A549 (cell line): ENCODE results near the gene IL18BP. TPM values are rescaled to one million over a fixed set of nuclear protein-coding genes. Genes with fewer than 3 reads are reported as not detected.

Source experiments
- ATAC-seq, 2 experiments: fragments of 200-7000 bp in 1 of 2; fragments of >200 bp in 1 of 2; cut with Nextera tagmentation in 1 of 2; cut with Tn5 transposase in 1 of 2; 3 replicates each; pipeline versions ENCODE4 v1.8.0 to v1.9.1; 2018 to 2020; ENCODE audit warnings: mild to moderate bottlenecking in 1 of 2, moderate library complexity in 1 of 2
- CTCF ChIA-PET: fragments of 300-600 bp; sonication (Branson Sonifier 250); formaldehyde crosslinking; extraction: SDS; loops from one replicate; lab custom pipeline; 2021; ENCODE audit warnings: antibody characterized with exemption, inconsistent platforms; lab: Yijun Ruan, JAX
- POLR2A ChIA-PET: fragments of 350-600 bp; formaldehyde crosslinking; extraction: SDS; loops from one replicate; lab custom pipeline; 2021; ENCODE audit warnings: antibody characterized with exemption, inconsistent platforms; lab: Yijun Ruan, JAX
- DNase-seq, 2 experiments: peaks; one replicate each; pipeline versions ENCODE4 v3.0.0 to v3.0.0-alpha.2; 2011 to 2016; ENCODE audit warnings: low read depth in 1 of 2, low spot score in 1 of 2
- FAIRE-seq: peaks from 2 replicates; lab custom pipeline; 2011; peaks lifted over from hg19 to GRCh38; lab: Jason Lieb, UNC
- H3K27ac ChIP-seq, 2 experiments: fragments of >200 bp; sonication (Bioruptor Twin); formaldehyde crosslinking; 3 replicates each; pipeline ENCODE4 v1.5.1; 2016 to 2017
- H3K4me1 ChIP-seq: fragments of >200 bp; sonication (Bioruptor Twin); formaldehyde crosslinking; 3 replicates; pipeline ENCODE4 v1.6.1; 2016
- H3K4me2 ChIP-seq: fragments of >200 bp; sonication (Bioruptor Twin); formaldehyde crosslinking; 3 replicates; pipeline ENCODE4 v1.6.1; 2016
- H3K4me3 ChIP-seq: fragments of >200 bp; sonication (Bioruptor Twin); formaldehyde crosslinking; 3 replicates; pipeline ENCODE4 v1.5.1; 2016
- H3K9me3 ChIP-seq: fragments of >200 bp; sonication (Bioruptor Twin); formaldehyde crosslinking; 3 replicates; pipeline ENCODE4 v1.6.1; 2016
- CBX8 ChIP-seq: fragments of 200-600 bp; sonication (generic); IDR thresholded peaks from 2 replicates; pipeline ENCODE4 v1.6.1; 2016
- CEBPB ChIP-seq, 2 experiments: fragments of >200 bp in 1 of 2; sonication (Bioruptor Twin) in 1 of 2; formaldehyde crosslinking in 1 of 2; IDR thresholded peaks; 2 replicates each; pipeline ENCODE4 v1.6.1; 2012 to 2016
- EHF ChIP-seq: fragments of 250-450 bp; sonication (Bioruptor Pico); IDR thresholded peaks from 2 replicates; pipeline ENCODE4 v1.5.0; 2020; ENCODE audit warnings: mild to moderate bottlenecking
- EHMT2 ChIP-seq: fragments of 200-600 bp; sonication (generic); IDR thresholded peaks from 2 replicates; pipeline ENCODE4 v1.6.1; 2016; ENCODE audit warnings: antibody characterized with exemption, low read depth, mild to moderate bottlenecking, moderate library complexity
- JUN ChIP-seq, 2 experiments: fragments of >200 bp; sonication (Bioruptor Twin); formaldehyde crosslinking; IDR thresholded peaks; 2 replicates in 1 of 2; 3 replicates in 1 of 2; pipeline ENCODE4 v1.6.1; 2016 to 2017
- JUNB ChIP-seq: fragments of >200 bp; sonication (Bioruptor Twin); formaldehyde crosslinking; IDR thresholded peaks from 2 replicates; pipeline ENCODE4 v1.6.1; 2016
- MAFK ChIP-seq: fragments of 450-650 bp; IDR thresholded peaks from 2 replicates; pipeline ENCODE4 v1.6.1; 2014; ENCODE audit not compliant: partially characterized antibody
- MAZ ChIP-seq: fragments of 150-350 bp; IDR thresholded peaks from 2 replicates; pipeline ENCODE4 v1.6.1; 2014; ENCODE audit warnings: antibody characterized with exemption, low read depth, low read length, borderline replicate concordance
- MYC ChIP-seq: IDR thresholded peaks from 2 replicates; pipeline ENCODE4 v1.6.1; 2012; ENCODE audit warnings: mild to moderate bottlenecking, inconsistent platforms, low read length, improper control_type of control experiment, borderline replicate concordance
- NR3C1 ChIP-seq: fragments of >200 bp; sonication (Bioruptor Twin); formaldehyde crosslinking; IDR thresholded peaks from 3 replicates; pipeline ENCODE4 v1.6.1; 2017
- POLR2A ChIP-seq: IDR thresholded peaks from 2 replicates; pipeline ENCODE4 v1.6.1; 2012; ENCODE audit warnings: mild to moderate bottlenecking, low read length
- RAD21 ChIP-seq, 2 experiments: fragments of >200 bp in 1 of 2; sonication (Bioruptor Twin) in 1 of 2; formaldehyde crosslinking in 1 of 2; IDR thresholded peaks in 1 of 2; conservative IDR thresholded peaks in 1 of 2; 2 replicates in 1 of 2; 3 replicates in 1 of 2; pipeline ENCODE4 v1.6.1; 2012 to 2018; ENCODE audit warnings: inconsistent platforms in 1 of 2
- RARB ChIP-seq: fragments of 250-450 bp; sonication (Bioruptor Pico); IDR thresholded peaks from 2 replicates; pipeline ENCODE4 v1.8.0; 2021; ENCODE audit warnings: mild to moderate bottlenecking, moderate library complexity
- REST ChIP-seq: fragments of 200-600 bp; sonication (generic); IDR thresholded peaks from 2 replicates; pipeline ENCODE4 v1.6.1; 2016; ENCODE audit warnings: antibody characterized with exemption, mild to moderate bottlenecking, moderate library complexity
- TP53 ChIP-seq: fragments of 250-450 bp; sonication (Bioruptor Pico); IDR thresholded peaks from 2 replicates; pipeline ENCODE4 v1.5.0; 2021; ENCODE audit warnings: mild to moderate bottlenecking, moderate library complexity
- ZNF302 ChIP-seq: fragments of 250-450 bp; sonication (Bioruptor Pico); IDR thresholded peaks from 2 replicates; pipeline ENCODE4 v1.9.0; 2021; ENCODE audit warnings: inconsistent platforms, mild to moderate bottlenecking, moderate library complexity
- WGBS: methylation state at CpG from one replicate; pipeline ENCODE4 v1.1.6; 2017; ENCODE audit errors: missing lambda C conversion rate; 5-methylcytosine and 5-hydroxymethylcytosine counted together
- polyA plus RNA-seq, 4 experiments: library from polyadenylated mRNA; depleted of rRNA in 3 of 4; stranded (reverse); fragments of >200 nt; fragmentation: RNase III in 1 of 4; extraction: RNeasy Plus Mini Kit Qiagen cat#74134 plus additional on column Dnase treatment in 1 of 4; gene quantifications; 2 replicates in 3 of 4; 3 replicates in 1 of 4; pipeline ENCODE4 v1.2.3, GENCODE V29; 2011 to 2017
- TF ChIP-seq, protein P1 (sequence below): fragments of >200 bp; sonication (Bioruptor Twin); formaldehyde crosslinking; IDR thresholded peaks from 3 replicates; pipeline ENCODE4 v1.6.1; 2016
- TF ChIP-seq, protein P2 (sequence below): fragments of 250-450 bp; sonication (Bioruptor Pico); IDR thresholded peaks from 2 replicates; pipeline ENCODE4 v1.5.0; 2021; ENCODE audit warnings: mild to moderate bottlenecking, moderate library complexity, borderline replicate concordance

The IL18BP gene
- polyA plus RNA-seq, 2 of the 4 experiments (the other 2 are of a cell fraction), result 6.0 to 7.6 TPM

DNA sequence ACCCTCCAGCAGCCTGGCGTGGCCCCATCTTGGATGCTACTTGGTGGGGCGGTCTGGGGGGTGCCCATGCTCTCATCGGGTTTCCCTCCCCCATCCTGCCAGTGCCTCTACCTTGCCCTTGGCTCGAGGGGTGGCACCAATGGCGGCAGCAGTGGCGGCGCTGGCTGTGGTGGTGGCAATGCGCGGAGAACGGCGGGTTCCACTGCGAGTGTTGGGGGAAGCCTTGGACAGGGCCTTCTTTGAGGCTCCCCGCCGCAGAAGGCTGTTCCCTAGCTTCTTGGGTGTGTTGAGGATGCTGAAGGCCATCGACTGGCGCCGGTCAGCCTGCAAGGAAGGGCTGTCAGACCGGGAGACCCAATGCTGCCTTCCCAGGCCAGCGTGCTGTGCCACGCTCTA lies 5.1 kb downstream of the IL18BP start:
- DNase-seq (no peak), FAIRE-seq (no peak), ATAC-seq (no peak)
- Histone ChIP-seq H3K27ac (no peak overlapping the region), H3K4me1 (0 out of 3 replicates have a peak, but pooled peaks cover 9% of the 10 kb centered on the region), H3K9me3 (no peaks in the 10 kb centered on the region), H3K4me3 (no peak overlapping the region), H3K4me2 (no peak overlapping the region)
- CTCF ChIA-PET, result interaction anchor here (0.6 to 4.8 kb wide), 9 partner anchors 12 to 427 kb away, joined by 3 to 21 read pairs (median 7); partner anchors contain the start of genes RNF121 and XNDC1N
- no peak for TF ChIP-seq EHF (CRISPR knock-in tag)
- TF ChIP-seq JUN (IDR thresholded peaks at IDR 0.05), result peak in 1 of 2 experiments; percentile 30; a peak in 1 of 5 replicates
- no peak for TF ChIP-seq MAFK
- POLR2A ChIA-PET, result no interaction called here
- 94% methylated on average over 20 of the region's 20 CpGs for WGBS

- Histone ChIP-seq H3K4me3 (no peak overlapping the region), H3K4me2 (no peak overlapping the region), H3K27ac (no peak overlapping the region), H3K9me3 (no peaks in the 10 kb centered on the region), H3K4me1 (no peaks in the 10 kb centered on the region)
- ChIA-PET POLR2A (no interaction called here), CTCF (interaction anchor here (0.5 to 3.6 kb wide), 12 partner anchors 8 to 427 kb away, joined by 3 to 17 read pairs (median 4); no protein-coding TSS in a partner anchor)
- over 99% methylated on average over 15 of the region's 16 CpGs for WGBS
- DNase-seq (no peak), FAIRE-seq (no peak), ATAC-seq (0 out of 6 replicates have a peak, but pooled peaks of 1 of the 2 experiments have one; percentile 3)
- TF ChIP-seq POLR2A (no peak), EHMT2 (no peak), REST (no peak), ZNF302 (CRISPR knock-in tag) (no peak), MAZ (no peak), JUN (IDR thresholded peaks at IDR 0.05) (no peak), RARB (no peak), CBX8 (no peak), RAD21 (conservative IDR thresholded peaks at IDR 0.05 in 1 of 2, IDR thresholded peaks at IDR 0.05 in 1 of 2) (no peak), TP53 (no peak), CEBPB (IDR thresholded peaks at IDR 0.05) (no peak), NR3C1 (no peak), MYC (no peak), JUNB (no peak), EHF (CRISPR knock-in tag) (no peak)
- TF ChIP-seq, protein P1, sequence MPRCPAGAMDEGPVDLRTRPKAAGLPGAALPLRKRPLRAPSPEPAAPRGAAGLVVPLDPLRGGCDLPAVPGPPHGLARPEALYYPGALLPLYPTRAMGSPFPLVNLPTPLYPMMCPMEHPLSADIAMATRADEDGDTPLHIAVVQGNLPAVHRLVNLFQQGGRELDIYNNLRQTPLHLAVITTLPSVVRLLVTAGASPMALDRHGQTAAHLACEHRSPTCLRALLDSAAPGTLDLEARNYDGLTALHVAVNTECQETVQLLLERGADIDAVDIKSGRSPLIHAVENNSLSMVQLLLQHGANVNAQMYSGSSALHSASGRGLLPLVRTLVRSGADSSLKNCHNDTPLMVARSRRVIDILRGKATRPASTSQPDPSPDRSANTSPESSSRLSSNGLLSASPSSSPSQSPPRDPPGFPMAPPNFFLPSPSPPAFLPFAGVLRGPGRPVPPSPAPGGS, result no peak
- TF ChIP-seq, protein P2, sequence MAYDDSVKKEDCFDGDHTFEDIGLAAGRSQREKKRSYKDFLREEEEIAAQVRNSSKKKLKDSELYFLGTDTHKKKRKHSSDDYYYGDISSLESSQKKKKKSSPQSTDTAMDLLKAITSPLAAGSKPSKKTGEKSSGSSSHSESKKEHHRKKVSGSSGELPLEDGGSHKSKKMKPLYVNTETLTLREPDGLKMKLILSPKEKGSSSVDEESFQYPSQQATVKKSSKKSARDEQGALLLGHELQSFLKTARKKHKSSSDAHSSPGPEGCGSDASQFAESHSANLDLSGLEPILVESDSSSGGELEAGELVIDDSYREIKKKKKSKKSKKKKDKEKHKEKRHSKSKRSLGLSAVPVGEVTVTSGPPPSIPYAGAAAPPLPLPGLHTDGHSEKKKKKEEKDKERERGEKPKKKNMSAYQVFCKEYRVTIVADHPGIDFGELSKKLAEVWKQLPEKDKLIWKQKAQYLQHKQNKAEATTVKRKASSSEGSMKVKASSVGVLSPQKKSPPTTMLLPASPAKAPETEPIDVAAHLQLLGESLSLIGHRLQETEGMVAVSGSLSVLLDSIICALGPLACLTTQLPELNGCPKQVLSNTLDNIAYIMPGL (CRISPR knock-in tag), result no peak
These were observed 6.0 kb downstream of the IL18BP start for GRCh38 chr11:72004515-72005346.
